HCT116 (cell line): ENCODE results near the gene DEFB129. TPM values are rescaled to one million over a fixed set of nuclear protein-coding genes. Genes with fewer than 3 reads are reported as not detected.

Experiments used
- ATAC-seq: fragments of 200-7000 bp; cut with Tn5 transposase; 2 replicates; pipeline ENCODE4 v1.9.1; 2020; ENCODE audit warnings: mild to moderate bottlenecking, moderate library complexity
- BruUV-seq: library from RNA; stranded (reverse); fragments of 400-500 nt; replicated peaks from 2 replicates; lab custom pipeline; 2021; lab: Mats Ljungman, UMichigan
- CTCF ChIA-PET: fragments of 300-600 bp; sonication (Branson Sonifier 250); formaldehyde crosslinking; loops from one replicate; lab custom pipeline; 2021; ENCODE audit warnings: antibody characterized with exemption; lab: Charles Lee
- POLR2A ChIA-PET: fragments of 300-600, 350-600 bp; sonication (Branson Sonifier 250); formaldehyde crosslinking; loops from one replicate; lab custom pipeline; 2021; ENCODE audit warnings: antibody characterized with exemption; lab: Charles Lee
- RAD21 ChIA-PET, 2 experiments: fragments of 300-600 bp; sonication (Branson Sonifier 250); formaldehyde crosslinking; loops; one replicate each; lab custom pipeline; 2023; ENCODE audit warnings: low total read pairs in 2 of 2; ENCODE audit not compliant: uncharacterized antibody in 2 of 2, unreplicated experiment in 2 of 2, low non-redundant PET in 1 of 2; lab: Charles Lee
- DNase-seq: peaks from one replicate; pipeline ENCODE4 v3.0.0-alpha.2; 2010; ENCODE audit warnings: low read depth, low spot score
- H2AFZ ChIP-seq: fragments of 200-600 bp; shearing (Covaris generic), sonication (generic); 2 replicates; pipeline ENCODE4 v1.6.1; 2017; ENCODE audit warnings: low read depth, mixed run types, mixed read lengths, antibody characterized with exemption, low read length; ENCODE audit not compliant: poor library complexity, severe bottlenecking
- H3K27ac ChIP-seq: 2 replicates; pipeline ENCODE4 v1.5.1; 2012; ENCODE audit warnings: low read depth, low read length
- H3K27me3 ChIP-seq: fragments of 200-600 bp; sonication (generic); 2 replicates; pipeline ENCODE4 v1.6.1; 2016; ENCODE audit warnings: mixed run types, low read length, mixed read lengths; ENCODE audit not compliant: insufficient read depth
- H3K36me3 ChIP-seq, 2 experiments: fragments of 200-500 bp in 1 of 2; fragments of 200-600 bp in 1 of 2; sonication (Bioruptor generic) in 1 of 2; sonication (generic) in 1 of 2; 2 replicates each; pipeline versions ENCODE4 v1.5.1 to v1.6.1; 2014 to 2016; ENCODE audit warnings: low read length in 2 of 2, inconsistent platforms in 1 of 2, mixed read lengths in 1 of 2, mixed run types in 1 of 2; ENCODE audit not compliant: insufficient read depth in 2 of 2, control insufficient read depth in 1 of 2
- H3K4me1 ChIP-seq, 2 experiments: fragments of 200-600 bp in 1 of 2; sonication (generic) in 1 of 2; 2 replicates each; pipeline versions ENCODE4 v1.5.1 to v1.6.1; 2012 to 2017; ENCODE audit warnings: low read length in 2 of 2, inconsistent platforms in 1 of 2, mild to moderate bottlenecking in 1 of 2, mixed read lengths in 1 of 2, mixed run types in 1 of 2, moderate library complexity in 1 of 2; ENCODE audit not compliant: insufficient read depth in 2 of 2, control insufficient read depth in 1 of 2
- H3K4me2 ChIP-seq: fragments of 200-600 bp; sonication (generic); 2 replicates; pipeline ENCODE4 v1.6.1; 2017; ENCODE audit warnings: mixed run types, low read length, mixed read lengths
- H3K4me3 ChIP-seq, 2 experiments: fragments of 200-600 bp in 1 of 2; sonication (generic) in 1 of 2; replicated peaks in 1 of 2; 2 replicates each; pipeline ENCODE4 v1.5.1; 2011 to 2016; ENCODE audit warnings: low read length in 2 of 2, control low read depth in 1 of 2, low read depth in 1 of 2, mild to moderate bottlenecking in 1 of 2, mixed read lengths in 1 of 2, mixed run types in 1 of 2
- H3K79me2 ChIP-seq: fragments of 200-600 bp; sonication (generic); 2 replicates; pipeline ENCODE4 v1.6.1; 2017; ENCODE audit warnings: mild to moderate bottlenecking, mixed run types, low read length, moderate library complexity, mixed read lengths; ENCODE audit not compliant: insufficient read depth
- H3K9ac ChIP-seq: fragments of 200-600 bp; sonication (generic); 2 replicates; pipeline ENCODE4 v1.6.1; 2016; ENCODE audit warnings: low read length, mixed read lengths
- H3K9me2 ChIP-seq: fragments of 200-600 bp; sonication (generic), shearing (Covaris generic); 2 replicates; pipeline ENCODE4 v1.6.1; 2017; ENCODE audit warnings: mixed run types, mild to moderate bottlenecking, moderate library complexity; ENCODE audit not compliant: insufficient read depth
- H3K9me3 ChIP-seq, 2 experiments: fragments of 200-500 bp in 1 of 2; fragments of 200-600 bp in 1 of 2; sonication (Bioruptor generic) in 1 of 2; sonication (generic) in 1 of 2; 2 replicates each; pipeline ENCODE4 v1.6.1; 2014 to 2017; ENCODE audit warnings: low read length in 2 of 2, mixed read lengths in 2 of 2, inconsistent platforms in 1 of 2, low read depth in 1 of 2, mild to moderate bottlenecking in 1 of 2, mixed run types in 1 of 2, moderate library complexity in 1 of 2; ENCODE audit not compliant: control insufficient read depth in 1 of 2, insufficient read depth in 1 of 2
- H4K20me1 ChIP-seq: fragments of 200-600 bp; sonication (generic), shearing (Covaris generic); 2 replicates; pipeline ENCODE4 v1.6.1; 2017; ENCODE audit warnings: mixed run types, mild to moderate bottlenecking, moderate library complexity; ENCODE audit not compliant: insufficient read depth
- CBX3 ChIP-seq: IDR thresholded peaks from 2 replicates; pipeline ENCODE4 v1.6.1; 2012; ENCODE audit warnings: low read depth
- EGR1 ChIP-seq: IDR thresholded peaks from 2 replicates; pipeline ENCODE4 v1.6.1; 2012; ENCODE audit warnings: low read depth
- ELF1 ChIP-seq: IDR thresholded peaks from 2 replicates; pipeline ENCODE4 v1.6.1; 2012; ENCODE audit warnings: low read depth, borderline replicate concordance
- FOSL1 ChIP-seq: IDR thresholded peaks from 2 replicates; pipeline ENCODE4 v1.6.1; 2012; ENCODE audit warnings: low read depth
- JUND ChIP-seq: IDR thresholded peaks from 2 replicates; pipeline ENCODE4 v1.6.1; 2012
- MAX ChIP-seq: IDR thresholded peaks from 2 replicates; pipeline ENCODE4 v1.6.1; 2012
- POLR2A ChIP-seq: IDR thresholded peaks from 2 replicates; pipeline ENCODE4 v1.7.0; 2011; ENCODE audit warnings: borderline replicate concordance; ENCODE audit not compliant: insufficient read depth, insufficient read length; ENCODE audit errors: extremely low read depth
- SRF ChIP-seq: IDR thresholded peaks from 2 replicates; pipeline ENCODE4 v1.6.1; 2012; ENCODE audit warnings: low read depth
- intact Hi-C: fragments of 100-400 bp; cut with micrococcal nuclease; formaldehyde crosslinking; loops from 2 replicates; pipeline ENCODE4 v1.10.0; 2022
- total RNA-seq: library from RNA; stranded (reverse); gene quantifications from one replicate; pipeline ENCODE4 v1.2.1, GENCODE V29; 2021; ENCODE audit not compliant: unreplicated experiment
- TF ChIP-seq, protein P1 (sequence below): IDR thresholded peaks from 2 replicates; pipeline ENCODE4 v1.6.1; 2012; ENCODE audit warnings: low read depth
- TF ChIP-seq, protein P2 (sequence below): IDR thresholded peaks from 2 replicates; pipeline ENCODE4 v1.6.1; 2012

DEFB129 gene
- total RNA-seq, 1 experiment from 2014 or later = not detected

DNA sequence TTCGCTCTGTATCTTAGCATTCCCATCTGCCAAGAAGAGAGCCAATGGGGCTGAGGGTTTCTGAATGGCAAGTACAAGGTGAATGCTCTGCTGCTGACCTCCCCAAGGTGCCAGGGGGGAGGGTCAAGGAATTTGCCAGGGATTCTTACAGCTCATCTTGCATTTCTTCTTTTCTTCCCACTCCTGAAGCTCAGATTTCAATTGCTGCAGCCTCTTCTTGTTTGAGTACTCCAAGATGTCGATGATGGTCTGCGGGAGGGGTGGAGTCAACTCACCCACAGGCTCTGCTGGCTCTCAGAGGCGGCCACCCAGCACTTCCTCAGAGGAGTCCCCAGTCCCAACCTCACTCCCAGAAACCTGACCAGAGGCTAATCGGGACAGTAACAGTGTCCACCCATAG is 51.1 kb downstream of the DEFB129 start:
- H4K20me1 ChIP-seq = no peaks in the 10 kb centered on the region
- no peak for DNase-seq
- peaks cover 3 to 29% of the 10 kb centered on the region in 2 experiments; a peak in 2 of 4 replicates for H3K36me3 ChIP-seq
- no peaks in the 10 kb centered on the region for H3K4me1 ChIP-seq
- H3K79me2 ChIP-seq = no peaks in the 10 kb centered on the region
- no peak overlapping the region for H3K9ac ChIP-seq
- POLR2A ChIA-PET = no interaction called here
- TF ChIP-seq MAX (no peak), FOSL1 (no peak), EGR1 (no peak), CBX3 (no peak)
- intact Hi-C loops = no loop called here
- no peaks in the 10 kb centered on the region for H3K9me3 ChIP-seq
- no peaks in the 10 kb centered on the region for H3K27me3 ChIP-seq
- H2AFZ ChIP-seq = no peak overlapping the region
- no peak for ATAC-seq
- H3K9me2 ChIP-seq = no peaks in the 10 kb centered on the region
- RAD21 ChIA-PET = no interaction called here
- CTCF ChIA-PET = no interaction called here
- no TSS peak for BruUV-seq
- H3K4me3 ChIP-seq = no peak overlapping the region
- no peak overlapping the region for H3K27ac ChIP-seq
- no peak overlapping the region for H3K4me2 ChIP-seq

DNA sequence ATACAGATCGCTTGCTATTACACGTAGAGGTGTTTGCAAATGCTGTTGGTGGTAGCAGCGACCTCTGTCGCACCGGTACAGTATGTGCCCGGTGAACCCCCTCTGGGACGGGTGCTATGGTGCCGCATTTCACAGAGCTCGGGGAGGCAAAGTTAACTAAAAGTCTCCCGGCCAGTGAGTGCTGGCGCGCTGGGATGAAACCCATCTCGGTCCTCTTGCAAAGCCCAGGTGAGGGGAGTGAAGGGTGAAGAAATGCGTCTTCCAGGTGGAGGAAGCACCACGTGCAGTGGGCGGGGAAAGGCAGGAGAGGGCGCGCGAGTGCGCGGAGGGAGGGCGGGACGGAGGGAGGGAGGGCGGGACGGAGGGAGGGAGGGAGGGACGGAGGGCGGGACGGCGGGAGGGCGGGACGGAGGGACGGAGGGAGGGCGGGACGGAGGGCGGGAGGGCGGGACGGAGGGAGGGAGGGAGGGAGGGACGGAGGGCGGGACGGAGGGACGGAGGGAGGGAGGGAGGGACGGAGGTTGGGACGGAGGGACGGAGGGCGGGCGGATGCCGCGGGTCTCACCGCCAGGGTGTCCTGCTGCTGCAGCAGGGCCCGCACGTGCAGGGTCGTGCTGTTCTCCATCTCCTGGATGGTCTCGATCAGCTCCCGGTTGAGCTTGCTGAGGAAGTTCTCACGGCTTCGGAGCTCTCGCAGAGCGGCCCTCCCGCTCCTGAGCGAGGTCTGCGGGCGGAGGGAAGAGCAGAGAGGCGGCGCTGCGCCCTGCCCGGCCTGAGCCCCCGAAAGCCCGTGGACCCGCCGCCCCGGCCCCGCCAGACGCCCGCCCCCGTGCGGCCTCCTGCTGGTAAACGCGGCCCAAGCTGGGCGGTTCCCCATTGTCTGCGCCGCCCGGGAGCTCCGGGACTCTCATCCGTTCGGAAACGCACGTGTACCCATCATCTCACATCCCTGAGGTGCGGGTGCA is 51.8 kb downstream of the DEFB129 start:
- TF ChIP-seq ELF1 (no peak), POLR2A (no peak), EGR1 (no peak), FOSL1 (no peak), SRF (no peak), JUND (no peak), MAX (no peak)
- TF ChIP-seq, protein P1, sequence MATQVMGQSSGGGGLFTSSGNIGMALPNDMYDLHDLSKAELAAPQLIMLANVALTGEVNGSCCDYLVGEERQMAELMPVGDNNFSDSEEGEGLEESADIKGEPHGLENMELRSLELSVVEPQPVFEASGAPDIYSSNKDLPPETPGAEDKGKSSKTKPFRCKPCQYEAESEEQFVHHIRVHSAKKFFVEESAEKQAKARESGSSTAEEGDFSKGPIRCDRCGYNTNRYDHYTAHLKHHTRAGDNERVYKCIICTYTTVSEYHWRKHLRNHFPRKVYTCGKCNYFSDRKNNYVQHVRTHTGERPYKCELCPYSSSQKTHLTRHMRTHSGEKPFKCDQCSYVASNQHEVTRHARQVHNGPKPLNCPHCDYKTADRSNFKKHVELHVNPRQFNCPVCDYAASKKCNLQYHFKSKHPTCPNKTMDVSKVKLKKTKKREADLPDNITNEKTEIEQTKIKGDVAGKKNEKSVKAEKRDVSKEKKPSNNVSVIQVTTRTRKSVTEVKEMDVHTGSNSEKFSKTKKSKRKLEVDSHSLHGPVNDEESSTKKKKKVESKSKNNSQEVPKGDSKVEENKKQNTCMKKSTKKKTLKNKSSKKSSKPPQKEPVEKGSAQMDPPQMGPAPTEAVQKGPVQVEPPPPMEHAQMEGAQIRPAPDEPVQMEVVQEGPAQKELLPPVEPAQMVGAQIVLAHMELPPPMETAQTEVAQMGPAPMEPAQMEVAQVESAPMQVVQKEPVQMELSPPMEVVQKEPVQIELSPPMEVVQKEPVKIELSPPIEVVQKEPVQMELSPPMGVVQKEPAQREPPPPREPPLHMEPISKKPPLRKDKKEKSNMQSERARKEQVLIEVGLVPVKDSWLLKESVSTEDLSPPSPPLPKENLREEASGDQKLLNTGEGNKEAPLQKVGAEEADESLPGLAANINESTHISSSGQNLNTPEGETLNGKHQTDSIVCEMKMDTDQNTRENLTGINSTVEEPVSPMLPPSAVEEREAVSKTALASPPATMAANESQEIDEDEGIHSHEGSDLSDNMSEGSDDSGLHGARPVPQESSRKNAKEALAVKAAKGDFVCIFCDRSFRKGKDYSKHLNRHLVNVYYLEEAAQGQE = no peak
- TF ChIP-seq, protein P2, sequence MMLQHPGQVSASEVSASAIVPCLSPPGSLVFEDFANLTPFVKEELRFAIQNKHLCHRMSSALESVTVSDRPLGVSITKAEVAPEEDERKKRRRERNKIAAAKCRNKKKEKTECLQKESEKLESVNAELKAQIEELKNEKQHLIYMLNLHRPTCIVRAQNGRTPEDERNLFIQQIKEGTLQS = no peak
- no peak overlapping the region for H3K4me3 ChIP-seq
- no peaks in the 10 kb centered on the region for H3K9me2 ChIP-seq
- no TSS peak for BruUV-seq
- peaks cover 3 to 34% of the 10 kb centered on the region in 2 experiments; a peak in 2 of 4 replicates for H3K36me3 ChIP-seq
- H3K4me1 ChIP-seq = no peaks in the 10 kb centered on the region
- CTCF ChIA-PET = no interaction called here
- no peaks in the 10 kb centered on the region for H3K79me2 ChIP-seq
- no peaks in the 10 kb centered on the region for H3K27me3 ChIP-seq
- H3K9ac ChIP-seq = no peak overlapping the region
- ATAC-seq (no peak), DNase-seq (no peak)
- H3K4me2 ChIP-seq = no peak overlapping the region
- no peak overlapping the region for H2AFZ ChIP-seq
- no peaks in the 10 kb centered on the region for H4K20me1 ChIP-seq
- RAD21 ChIA-PET = no interaction called here
- no peaks in the 10 kb centered on the region for H3K9me3 ChIP-seq
- intact Hi-C loops = no loop called here
- H3K27ac ChIP-seq = no peak overlapping the region
- POLR2A ChIA-PET = no interaction called here
